Non-pigmented ciliary epithelial cell (primary cell): ENCODE measurements around the gene PITPNC1.

Experiments
- DNase-seq: peaks from one replicate; pipeline ENCODE4 v3.0.0-alpha.2; 2010; ENCODE audit warnings: low read depth

The PITPNC1 gene

DNA sequence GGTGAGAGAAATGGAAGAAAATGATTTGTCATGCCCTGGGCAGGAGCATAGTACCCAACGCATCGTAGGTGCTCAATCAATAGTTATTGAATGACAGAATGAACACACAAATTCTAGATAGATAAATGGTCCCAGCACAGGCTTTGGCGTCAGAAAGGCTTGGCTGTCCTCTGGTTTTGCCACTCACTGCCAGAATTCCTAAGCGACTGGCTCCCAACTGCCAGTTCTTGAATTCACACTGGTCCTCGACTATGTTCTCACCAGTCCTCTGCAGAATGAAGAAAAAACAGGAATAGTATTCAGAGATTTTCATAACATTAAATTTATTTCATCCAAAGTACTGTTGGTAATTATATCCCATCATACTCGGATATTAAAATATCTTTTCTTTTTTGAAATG lies 177.6 kb downstream of the PITPNC1 start:
- DNase-seq: no peak

DNA sequence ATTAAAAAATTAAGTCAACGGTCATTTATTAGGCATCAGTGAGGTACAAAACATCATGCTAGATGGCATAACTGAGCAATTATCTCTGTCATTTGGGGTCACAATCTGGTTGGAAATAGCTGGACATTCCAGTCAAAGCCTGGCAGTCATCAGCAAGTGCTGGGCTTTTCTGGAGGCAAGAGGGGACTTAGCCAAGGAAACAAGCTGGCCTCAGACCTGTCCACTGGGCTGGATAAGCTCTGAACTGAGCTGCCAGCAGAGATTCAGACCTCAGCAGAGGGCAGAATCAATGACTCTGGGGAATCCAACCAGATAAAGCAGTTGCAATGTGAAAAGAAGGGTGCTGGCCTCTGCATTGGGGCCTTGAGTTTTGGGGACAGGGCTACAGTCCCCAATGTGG lies 178.8 kb downstream of the PITPNC1 start:
- no peak for DNase-seq

DNA sequence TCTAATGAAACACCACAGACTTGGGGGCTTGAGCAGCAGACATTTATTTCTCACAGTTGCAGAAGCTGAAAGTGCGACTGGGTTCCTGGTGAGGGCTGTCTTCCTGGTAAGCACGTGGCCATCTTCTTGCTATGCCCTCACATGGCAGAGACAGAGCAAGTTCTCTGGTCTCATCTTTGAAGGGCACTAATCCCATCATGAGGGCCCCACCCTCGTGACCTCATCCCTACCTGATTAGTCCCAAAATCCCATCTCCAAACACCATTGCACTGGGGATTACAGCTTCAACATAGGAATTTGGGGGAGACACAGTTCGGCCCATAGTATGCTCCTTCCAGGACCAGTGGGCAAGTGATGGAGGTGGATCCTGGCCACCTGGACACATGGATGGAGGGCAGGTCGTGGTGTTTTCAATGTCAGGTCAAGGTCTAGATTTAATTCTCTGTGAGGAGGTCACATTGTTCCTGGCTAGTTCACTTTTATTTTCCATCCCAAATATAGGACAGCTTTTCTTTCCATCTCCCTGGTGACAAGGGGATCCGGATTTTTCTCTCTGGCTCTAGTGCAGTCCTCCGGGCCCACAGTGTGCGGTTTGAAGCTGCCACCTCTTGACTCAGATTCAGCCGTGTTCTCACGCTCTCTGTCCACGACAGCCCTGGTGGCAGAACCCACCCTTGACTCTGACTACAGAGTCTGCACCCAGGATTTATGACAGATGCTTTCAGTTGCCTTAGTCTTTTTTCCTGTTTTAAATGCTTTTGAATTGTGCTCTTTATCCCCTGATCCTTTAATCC lies 180.2 kb downstream of the PITPNC1 start:
- DNase-seq: no peak

DNA sequence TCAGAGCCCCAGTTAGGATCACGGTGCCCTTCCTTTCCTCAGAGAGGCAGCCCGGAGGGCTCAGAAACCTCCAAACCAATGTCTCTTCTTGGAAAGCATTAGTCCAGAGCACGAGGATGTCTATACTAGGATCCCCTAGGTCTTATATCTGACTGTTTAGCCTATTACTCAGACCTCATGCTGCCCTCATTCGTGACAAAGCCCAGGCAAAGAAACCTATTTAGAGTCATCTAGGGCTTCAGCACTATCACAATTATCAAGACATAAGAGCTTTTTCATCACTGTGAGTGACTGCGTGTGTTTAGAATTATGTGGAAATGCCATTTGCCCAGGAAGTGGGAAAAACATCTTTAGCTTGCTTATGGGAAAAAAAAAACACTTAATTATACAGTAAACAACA lies 180.8 kb downstream of the PITPNC1 start:
- no peak for DNase-seq

DNA sequence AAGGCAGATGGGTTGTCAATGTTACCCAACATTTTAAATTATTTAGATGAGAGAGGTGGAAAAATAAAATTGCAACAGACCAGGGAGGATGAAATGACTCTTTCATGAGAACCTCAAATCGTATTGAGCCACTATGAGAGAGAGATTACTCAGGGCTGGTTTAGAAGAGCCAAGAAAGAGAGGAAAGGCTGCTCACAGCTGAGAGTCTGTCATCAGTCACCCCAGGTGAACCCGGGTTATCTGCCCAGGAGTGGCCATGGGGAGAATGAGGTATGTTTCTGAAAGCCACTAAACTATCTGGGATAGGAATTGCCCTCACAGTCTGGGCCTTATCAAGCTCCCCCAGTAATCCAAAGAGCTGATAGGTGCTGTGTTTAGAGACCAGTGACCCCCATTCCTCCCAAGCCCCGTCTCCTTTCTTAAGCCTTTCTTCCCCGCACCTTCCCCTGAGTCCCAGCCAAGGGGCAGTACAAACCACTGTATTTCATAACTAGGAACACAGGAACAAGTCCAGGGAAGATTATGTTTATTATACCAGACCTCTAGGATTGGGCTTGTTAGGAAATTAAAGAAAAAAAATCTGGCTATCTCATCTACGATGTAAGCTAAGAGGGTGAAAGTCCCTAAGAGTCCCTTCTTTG lies 181.8 kb downstream of the PITPNC1 start:
- DNase-seq: no peak

DNA sequence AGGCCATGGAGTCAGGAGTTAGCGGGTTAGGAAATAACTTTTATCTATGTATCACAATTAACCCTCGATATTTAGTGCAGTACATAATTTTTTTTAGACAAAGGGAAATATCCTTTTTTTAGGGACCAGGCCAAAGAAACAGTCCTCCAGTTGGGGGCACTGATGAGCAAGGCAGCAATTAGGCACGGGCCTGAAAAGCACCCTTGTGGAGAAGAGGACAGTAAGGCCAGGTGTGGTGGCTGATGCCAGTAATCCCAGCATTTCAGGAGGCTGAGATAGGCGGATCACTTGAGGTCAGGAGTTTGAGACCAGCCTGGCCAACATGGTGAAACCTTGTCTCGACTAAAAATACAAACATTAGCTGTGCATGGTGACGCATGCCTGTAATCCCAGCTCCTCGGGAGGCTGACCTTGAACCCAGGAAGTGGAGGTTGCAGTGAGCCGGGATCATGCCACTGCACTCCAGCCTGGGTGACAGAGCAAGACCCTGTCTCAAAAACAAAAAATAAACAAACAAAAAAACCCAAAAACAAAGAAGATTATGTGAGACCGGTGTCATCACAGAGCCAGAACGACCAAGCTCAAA lies 182.4 kb downstream of the PITPNC1 start:
- no peak for DNase-seq

DNA sequence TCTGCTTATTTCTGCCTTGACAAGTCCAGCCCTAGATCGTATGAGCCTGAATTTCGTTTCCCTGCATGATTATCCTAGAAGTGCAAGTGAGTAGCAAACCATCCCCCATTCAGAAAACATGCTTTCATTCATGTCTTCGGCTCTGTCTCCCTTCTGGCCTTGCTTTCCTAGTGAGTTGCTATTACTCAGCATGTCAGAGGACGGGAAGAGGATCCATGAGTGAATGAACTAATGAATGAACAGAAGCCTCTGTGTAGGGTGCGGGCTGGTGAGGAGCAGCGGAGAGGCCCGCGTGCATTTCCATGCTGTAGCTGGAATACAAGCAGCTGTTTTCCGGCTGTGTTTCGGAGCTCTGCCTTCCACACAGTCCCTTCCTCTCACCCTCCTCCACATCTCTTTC lies 184.9 kb downstream of the PITPNC1 start:
- DNase-seq: no peak

DNA sequence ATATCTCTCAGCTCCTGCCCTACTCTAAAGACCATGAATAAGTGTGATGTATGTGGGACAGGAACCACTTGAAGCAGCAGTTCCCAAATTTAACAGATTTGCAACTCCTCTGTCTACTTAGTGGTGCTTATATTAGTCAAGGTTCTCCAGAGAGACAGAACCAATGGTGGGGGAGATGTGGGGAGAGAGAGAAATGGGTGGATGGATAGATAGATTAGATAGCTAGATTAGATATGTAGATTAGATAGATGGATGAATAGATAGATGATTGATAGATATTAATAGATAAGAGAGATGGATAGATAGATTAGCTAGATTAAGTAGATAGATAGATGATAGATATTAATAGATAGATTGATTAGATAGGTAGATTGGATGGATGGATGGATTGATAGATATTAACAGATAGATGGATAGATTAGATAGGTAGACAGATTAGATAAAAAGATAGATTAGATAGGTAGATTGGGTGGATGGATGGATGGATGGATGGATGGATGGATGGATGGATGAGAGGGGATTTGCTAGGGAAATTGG lies 186.7 kb downstream of the PITPNC1 start:
- DNase-seq: no peak

DNA sequence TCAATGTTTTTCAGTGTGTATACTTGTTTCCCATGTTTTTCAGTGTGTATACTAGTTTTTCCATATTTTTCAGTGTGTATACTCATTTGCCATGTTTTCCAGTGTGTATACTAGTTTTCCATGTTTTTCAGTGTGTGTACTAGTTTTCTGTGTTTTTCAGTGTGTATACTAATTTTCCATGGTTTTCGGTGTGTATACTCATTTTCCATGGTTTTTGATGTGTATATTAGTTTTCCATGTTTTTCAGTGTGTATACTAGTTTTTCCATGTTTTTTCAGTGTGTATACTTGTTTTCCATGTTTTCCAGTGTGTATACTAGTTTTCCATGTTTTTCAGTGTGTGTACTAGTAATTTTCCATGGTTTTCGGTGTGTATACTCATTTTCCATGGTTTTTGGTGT lies 188.0 kb downstream of the PITPNC1 start:
- no peak for DNase-seq

DNA sequence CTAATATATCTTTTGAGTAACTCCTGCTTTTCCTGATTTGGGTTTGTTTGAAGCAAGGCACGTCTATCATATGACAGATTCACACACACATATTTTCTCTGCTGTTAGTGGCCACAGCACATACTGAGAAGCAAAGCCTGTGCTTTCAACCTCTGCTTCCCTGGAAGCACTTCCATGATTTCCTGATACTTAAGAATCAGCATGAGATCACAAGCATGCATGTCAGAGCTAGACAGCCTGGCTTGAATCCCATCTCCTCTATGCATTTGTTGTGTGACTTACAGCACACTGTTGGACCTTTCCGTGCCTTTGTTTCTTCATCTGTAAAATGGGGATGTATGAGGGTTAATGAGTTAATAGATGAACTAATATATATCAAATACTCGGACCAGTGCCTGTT lies 189.6 kb downstream of the PITPNC1 start:
- DNase-seq: no peak

DNA sequence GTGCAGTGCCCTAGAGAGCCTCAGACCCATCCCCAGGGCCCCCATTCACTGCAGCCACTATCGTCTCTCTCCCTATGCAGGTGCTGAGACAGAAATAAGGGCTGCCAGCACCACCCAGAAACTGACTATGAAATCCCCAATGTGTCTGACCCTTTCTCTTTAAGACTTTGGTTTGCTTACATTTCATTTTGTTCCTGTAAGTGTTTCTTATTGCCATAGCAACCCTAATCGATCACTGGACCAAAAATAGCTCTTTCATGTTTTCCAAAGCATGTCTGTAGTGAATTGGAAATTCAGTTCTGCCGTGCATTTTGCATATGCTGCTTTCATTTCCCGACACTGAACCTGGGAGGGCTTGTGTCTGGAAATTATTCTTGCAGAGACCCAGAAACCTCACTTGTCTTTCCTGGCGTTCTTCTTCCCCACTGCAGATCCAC lies 192.0 kb downstream of the PITPNC1 start:
- DNase-seq: no peak

DNA sequence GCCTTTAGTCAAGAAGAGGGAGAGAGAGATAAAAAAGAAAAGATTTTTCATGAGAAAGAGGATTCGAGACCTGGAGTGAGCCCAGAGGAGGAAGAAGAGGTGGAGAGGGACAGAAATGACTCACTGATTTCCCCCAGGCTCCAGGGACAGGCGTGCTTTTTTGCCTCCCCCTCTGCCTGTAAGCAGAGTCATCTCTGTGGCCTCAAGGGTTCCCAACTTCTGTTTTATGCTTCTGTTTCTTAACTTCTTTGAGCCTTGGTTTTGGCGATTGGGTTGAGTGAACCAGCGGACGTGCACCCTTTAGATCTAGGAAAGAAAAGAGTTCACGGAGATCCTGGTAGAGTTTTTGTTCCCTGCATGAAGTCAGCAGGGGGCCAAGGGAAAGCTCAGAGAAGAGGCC lies 192.8 kb downstream of the PITPNC1 start:
- no peak for DNase-seq

DNA sequence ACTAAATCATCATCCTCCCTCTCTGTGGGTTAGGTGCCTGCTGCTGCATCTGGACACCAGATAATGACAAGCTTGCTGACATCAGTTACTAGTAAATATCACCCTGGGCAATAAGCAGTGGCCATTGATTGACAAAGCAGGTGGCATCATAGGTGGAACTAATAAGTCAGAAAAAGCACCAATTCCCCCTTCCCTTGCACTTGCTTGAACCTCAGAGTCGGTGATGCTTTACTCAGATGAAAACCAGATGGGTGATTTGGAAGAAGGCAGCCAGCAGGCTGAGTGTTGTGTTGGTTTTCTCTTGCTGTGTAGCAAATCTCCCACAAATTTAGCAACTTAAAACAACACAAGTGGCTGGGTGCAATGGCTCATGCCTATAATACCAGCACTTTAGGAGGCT lies 193.7 kb downstream of the PITPNC1 start:
- no peak for DNase-seq

DNA sequence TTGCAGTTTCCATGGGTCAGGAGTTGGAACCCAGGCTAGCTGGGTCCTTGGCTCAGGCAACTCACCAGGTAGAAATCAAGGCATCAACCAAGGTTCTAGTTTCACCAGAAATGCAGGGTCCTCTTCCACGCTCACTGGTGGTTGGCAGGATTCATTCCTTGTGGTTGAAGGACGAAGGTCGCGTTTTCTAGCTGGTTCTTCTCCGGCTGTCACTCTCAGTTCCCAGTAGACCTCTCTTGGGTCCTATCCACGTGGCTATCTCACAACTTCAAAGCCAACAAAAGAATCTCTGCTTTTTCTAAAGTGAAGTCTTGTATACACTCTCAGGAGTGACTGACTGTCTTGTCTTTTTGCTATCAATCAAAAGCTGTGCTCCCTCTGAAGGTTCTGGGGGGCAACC lies 194.4 kb downstream of the PITPNC1 start:
- DNase-seq: no peak

DNA sequence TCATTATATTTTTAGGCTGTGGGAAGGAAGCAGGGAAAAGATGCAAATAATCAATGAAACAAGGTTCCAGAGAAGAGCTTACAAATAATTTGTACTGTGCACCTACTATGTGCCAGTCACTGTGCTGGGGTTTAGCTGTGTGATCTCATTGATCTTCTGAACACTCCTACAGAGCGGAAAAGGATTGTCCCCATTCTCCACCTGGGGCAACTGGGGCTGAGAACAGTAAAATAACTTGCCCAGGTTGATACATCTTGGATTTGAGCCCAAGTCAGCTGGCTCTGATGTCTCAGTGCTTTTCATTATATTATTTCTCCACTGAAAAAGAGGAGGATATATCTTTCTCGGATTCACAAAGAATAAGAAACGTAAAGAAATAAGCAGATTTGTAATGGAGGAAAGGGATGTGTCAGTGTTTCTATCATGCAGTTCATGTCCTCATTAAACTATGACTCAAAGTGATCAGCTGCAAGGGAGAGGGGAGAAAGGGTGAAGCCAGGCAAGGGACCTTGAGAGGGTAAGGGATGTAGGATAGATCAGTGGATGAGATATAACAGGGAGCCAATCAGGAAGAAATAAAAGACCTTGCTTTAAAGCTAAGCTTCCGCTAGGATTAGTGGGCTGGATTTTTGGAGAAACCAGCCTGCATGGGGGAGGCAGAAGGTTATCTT lies 197.0 kb downstream of the PITPNC1 start:
- no peak for DNase-seq

DNA sequence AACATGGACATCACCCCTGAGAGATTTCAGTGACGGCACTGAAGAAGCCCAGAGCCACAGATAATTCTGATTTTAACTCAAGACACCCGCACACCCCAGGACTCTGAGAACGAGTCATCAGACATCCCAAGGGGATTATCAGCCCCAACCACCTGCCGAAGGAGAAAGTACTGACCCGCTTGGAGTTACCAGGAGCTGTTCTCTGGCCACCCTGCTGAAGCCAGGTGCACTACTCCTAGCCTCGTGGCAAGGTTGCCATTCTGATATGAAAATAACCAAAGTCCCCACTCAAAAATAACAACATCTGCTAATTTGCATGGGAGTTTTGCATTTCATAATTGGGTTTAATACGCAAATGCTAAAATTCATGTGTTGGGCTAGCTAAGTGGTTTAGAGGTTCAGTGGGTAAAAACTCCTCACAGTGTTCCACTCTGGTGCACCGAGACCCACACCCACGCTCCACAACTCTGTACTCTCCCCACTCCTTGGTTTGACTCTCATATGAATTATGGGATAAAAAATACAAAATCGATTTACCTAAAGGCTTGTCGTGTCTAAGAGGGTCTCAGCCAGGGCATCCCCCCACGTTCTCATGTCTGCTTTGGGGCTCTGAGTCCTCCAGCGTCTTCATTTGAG lies 197.7 kb downstream of the PITPNC1 start:
- no peak for DNase-seq

DNA sequence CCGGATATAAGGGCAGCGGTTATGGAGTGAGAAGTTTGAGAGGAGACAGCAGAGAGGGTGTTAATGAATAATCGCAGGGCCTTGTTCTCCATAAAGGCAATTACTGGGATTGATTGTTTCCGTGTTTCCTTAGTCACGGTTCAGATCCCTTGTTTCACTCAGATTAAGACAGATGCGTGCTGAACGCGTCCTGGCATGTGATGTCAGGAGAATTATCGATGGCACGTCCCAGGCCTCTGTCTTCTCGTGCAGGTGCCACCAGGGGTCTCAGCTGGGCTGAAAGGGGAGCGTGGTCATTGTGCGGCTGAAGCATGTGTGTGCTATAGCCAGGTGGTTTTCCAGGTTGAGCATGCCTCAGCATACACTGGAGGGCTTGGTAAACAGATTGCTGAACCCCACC lies 198.2 kb downstream of the PITPNC1 start:
- DNase-seq: no peak

DNA sequence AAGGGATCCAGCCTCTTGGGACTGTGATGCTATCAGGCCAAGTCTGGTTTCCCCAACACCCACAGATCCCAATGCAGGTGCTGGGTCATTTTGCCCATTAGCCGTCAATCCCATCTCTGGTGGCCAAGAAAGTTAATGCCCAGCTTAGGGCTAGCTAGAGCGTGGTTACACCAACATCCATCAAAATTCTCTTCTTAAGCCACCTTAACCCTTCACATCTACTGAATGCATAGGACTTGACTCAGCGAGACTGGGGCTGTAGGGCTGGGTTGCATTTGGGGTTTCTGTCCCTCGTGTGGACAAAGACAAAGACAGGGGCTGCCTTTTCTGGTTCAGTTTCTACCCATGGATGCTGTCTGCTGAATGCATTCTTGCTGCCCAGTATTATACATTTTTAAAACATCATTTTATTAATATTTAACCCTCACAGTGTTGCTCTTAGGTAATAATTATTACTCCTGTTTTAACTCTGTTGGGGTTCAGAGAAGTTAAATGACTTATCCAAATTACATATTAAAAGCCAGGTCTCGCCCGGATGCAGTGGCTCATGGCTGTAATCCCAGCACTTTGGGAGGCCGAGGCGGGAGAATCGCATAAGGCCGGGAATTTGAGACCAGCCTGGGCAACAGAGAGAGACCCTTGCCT lies 199.5 kb downstream of the PITPNC1 start:
- DNase-seq: no peak

DNA sequence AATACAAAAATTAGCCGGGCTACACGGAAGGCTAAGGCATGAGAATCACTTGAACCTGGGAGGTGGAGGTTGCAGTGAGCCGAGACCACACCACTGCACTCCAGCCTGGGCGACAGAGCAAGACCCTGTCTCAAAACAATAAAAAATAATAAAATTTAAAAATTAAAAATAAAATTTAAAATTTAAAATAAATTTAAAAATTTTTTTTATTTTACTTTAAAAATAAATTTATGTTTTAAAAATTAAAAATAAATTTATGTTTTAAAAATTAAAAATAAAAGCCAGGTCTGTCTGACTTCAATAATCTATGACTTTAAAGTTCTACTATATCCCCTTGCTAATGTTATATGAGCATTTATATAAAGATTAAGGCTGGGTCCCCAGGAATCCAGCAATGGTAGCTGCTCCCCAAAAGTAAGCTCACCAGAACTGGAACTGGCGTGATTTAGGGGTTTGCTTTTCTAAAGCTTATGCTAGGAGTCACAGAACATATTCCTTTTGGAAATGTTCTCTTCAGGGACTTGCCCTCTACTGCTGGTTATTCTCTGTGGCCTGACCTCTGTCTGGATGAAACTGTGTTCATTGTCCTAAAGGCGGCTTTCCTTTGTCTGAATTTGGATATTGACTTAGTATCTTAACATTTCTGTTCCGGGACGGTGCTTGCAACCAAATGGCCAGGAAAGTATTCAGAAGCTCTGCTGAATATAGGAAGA lies 200.5 kb downstream of the PITPNC1 start:
- DNase-seq: no peak

DNA sequence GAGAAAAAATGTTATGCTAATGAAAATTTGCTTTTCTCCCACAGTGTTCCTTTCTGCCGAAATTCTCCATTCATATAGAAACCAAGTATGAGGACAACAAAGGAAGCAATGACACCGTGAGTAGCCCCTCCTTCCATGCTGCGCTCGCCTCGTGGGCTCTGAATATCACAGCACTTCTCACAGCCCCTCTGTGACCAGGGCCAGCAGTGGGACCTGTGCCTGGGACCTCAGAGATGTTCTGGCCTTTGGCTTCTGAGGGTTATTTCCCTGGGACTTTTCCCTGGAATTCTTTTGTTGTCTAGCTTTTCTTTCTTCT lies 201.0 kb downstream of the PITPNC1 start:
- no peak for DNase-seq
